Measurements from ENCODE around the gene KRT73.

DNA sequence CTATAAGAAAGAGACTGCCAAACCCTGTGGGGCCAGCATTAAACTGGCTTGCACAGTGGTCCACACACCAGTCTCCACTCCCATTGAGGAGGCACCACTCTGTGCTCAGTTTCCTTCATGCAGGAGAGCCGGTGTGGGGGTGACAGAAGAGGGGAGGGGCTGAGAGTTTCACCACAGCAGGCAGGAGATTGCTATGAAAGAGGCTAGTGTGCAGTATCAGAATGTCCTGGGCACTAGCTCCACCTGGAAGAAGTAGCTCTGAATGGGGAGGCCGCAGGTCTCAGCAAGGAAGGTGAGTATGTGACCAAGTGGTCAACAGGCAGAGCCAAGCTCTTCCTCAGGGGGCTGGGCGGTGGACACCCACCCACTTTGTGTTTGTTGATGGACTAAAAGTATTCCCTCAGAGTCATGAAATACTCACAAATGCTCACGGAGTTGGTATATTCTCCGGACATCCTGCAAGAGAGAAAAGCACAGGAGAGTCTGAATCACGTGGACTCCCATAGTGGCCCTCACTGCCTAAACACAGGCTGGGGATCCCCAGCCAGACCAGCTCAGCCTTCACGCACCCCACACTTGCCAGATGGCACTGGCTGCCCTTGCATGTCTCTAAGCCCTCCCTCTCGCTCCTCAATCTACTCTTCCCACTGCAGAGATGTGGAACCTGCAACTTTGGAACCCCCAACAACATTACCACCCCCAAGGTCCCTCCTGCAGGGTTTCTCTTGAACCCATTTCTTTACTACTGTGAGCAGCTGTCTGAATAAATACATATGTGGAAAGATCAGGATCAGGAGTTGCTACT lies 9.3 kb downstream of the KRT73 start:
- no peak for TF ChIP-seq POLR2A (IDR thresholded peaks at IDR 0.05)
- TF ChIP-seq, protein P1, sequence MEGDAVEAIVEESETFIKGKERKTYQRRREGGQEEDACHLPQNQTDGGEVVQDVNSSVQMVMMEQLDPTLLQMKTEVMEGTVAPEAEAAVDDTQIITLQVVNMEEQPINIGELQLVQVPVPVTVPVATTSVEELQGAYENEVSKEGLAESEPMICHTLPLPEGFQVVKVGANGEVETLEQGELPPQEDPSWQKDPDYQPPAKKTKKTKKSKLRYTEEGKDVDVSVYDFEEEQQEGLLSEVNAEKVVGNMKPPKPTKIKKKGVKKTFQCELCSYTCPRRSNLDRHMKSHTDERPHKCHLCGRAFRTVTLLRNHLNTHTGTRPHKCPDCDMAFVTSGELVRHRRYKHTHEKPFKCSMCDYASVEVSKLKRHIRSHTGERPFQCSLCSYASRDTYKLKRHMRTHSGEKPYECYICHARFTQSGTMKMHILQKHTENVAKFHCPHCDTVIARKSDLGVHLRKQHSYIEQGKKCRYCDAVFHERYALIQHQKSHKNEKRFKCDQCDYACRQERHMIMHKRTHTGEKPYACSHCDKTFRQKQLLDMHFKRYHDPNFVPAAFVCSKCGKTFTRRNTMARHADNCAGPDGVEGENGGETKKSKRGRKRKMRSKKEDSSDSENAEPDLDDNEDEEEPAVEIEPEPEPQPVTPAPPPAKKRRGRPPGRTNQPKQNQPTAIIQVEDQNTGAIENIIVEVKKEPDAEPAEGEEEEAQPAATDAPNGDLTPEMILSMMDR (IDR thresholded peaks at IDR 0.05): no peak
- no peak for TF ChIP-seq EP300 (IDR thresholded peaks at IDR 0.05)
- no peak for TF ChIP-seq POLR2AphosphoS5 (IDR thresholded peaks at IDR 0.05)
